ENCODE results near the gene OCIAD2. TPM values are rescaled to one million over a fixed set of nuclear protein-coding genes. Genes with fewer than 3 reads are reported as not detected.

OCIAD2 gene
- total RNA-seq, 1 experiment from 2014 or later = 82.7 TPM

DNA sequence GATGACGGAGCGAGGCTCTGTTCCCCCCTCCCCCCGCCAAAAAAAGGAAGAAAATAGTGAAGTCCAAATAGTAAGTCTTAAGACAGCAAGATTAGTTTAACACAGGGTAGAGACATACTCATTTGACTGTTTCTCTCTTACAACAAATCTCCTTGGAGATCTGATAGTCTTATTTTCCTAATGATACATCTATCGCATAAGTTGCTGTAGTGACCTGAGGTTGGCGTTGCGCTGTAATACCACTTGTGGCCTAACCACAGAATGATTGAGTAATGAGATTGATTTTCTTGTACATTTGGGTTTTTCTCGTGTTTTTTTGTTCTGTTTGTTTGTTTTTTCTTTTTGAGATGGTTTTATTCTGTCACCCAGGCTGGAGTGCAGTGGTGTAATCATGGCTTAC, 48.4 kb downstream of the OCIAD2 start:
- peaks cover 47% of the 10 kb centered on the region for H3K36me3 Mint-ChIP-seq
- POLR2A ChIA-PET = no interaction called here
- no peak for DNase-seq (ENCODE audit: low spot score)

GRCh38 chr4:48854982-48855381, 51.6 kb downstream of the OCIAD2 start:
- peaks cover 56% of the 10 kb centered on the region for H3K36me3 Mint-ChIP-seq
- DNase-seq (ENCODE audit: low spot score) = no peak
- no peaks in the 10 kb centered on the region for H3K4me1 Mint-ChIP-seq
- TF ChIP-seq ZNF121 (CRISPR knock-in tag; IDR thresholded peaks at IDR 0.05) (no peak), MYBL2 (CRISPR knock-in tag; IDR thresholded peaks at IDR 0.05) (no peak), ESRRA (CRISPR knock-in tag; IDR thresholded peaks at IDR 0.05; ENCODE audit: borderline replicate concordance) (no peak), RORB (CRISPR knock-in tag; IDR thresholded peaks at IDR 0.05) (no peak), NFE2L1 (CRISPR knock-in tag; IDR thresholded peaks at IDR 0.05) (no peak), ZNF396 (CRISPR knock-in tag; IDR thresholded peaks at IDR 0.05; ENCODE audit: borderline replicate concordance) (no peak), E2F5 (CRISPR knock-in tag; IDR thresholded peaks at IDR 0.05) (no peak), TP53 (CRISPR knock-in tag; IDR thresholded peaks at IDR 0.05) (no peak), NFYB (CRISPR knock-in tag; conservative IDR thresholded peaks at IDR 0.05; ENCODE audit: low read depth) (no peak), GRHL2 (CRISPR knock-in tag; IDR thresholded peaks at IDR 0.05; ENCODE audit: insufficient replicate concordance, severe bottlenecking) (no peak), ZSCAN18 (CRISPR knock-in tag; IDR thresholded peaks at IDR 0.05) (no peak)
- TF ChIP-seq, protein P1, sequence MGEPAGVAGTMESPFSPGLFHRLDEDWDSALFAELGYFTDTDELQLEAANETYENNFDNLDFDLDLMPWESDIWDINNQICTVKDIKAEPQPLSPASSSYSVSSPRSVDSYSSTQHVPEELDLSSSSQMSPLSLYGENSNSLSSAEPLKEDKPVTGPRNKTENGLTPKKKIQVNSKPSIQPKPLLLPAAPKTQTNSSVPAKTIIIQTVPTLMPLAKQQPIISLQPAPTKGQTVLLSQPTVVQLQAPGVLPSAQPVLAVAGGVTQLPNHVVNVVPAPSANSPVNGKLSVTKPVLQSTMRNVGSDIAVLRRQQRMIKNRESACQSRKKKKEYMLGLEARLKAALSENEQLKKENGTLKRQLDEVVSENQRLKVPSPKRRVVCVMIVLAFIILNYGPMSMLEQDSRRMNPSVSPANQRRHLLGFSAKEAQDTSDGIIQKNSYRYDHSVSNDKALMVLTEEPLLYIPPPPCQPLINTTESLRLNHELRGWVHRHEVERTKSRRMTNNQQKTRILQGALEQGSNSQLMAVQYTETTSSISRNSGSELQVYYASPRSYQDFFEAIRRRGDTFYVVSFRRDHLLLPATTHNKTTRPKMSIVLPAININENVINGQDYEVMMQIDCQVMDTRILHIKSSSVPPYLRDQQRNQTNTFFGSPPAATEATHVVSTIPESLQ (CRISPR knock-in tag; IDR thresholded peaks at IDR 0.05) = no peak
- TF ChIP-seq, protein P2, sequence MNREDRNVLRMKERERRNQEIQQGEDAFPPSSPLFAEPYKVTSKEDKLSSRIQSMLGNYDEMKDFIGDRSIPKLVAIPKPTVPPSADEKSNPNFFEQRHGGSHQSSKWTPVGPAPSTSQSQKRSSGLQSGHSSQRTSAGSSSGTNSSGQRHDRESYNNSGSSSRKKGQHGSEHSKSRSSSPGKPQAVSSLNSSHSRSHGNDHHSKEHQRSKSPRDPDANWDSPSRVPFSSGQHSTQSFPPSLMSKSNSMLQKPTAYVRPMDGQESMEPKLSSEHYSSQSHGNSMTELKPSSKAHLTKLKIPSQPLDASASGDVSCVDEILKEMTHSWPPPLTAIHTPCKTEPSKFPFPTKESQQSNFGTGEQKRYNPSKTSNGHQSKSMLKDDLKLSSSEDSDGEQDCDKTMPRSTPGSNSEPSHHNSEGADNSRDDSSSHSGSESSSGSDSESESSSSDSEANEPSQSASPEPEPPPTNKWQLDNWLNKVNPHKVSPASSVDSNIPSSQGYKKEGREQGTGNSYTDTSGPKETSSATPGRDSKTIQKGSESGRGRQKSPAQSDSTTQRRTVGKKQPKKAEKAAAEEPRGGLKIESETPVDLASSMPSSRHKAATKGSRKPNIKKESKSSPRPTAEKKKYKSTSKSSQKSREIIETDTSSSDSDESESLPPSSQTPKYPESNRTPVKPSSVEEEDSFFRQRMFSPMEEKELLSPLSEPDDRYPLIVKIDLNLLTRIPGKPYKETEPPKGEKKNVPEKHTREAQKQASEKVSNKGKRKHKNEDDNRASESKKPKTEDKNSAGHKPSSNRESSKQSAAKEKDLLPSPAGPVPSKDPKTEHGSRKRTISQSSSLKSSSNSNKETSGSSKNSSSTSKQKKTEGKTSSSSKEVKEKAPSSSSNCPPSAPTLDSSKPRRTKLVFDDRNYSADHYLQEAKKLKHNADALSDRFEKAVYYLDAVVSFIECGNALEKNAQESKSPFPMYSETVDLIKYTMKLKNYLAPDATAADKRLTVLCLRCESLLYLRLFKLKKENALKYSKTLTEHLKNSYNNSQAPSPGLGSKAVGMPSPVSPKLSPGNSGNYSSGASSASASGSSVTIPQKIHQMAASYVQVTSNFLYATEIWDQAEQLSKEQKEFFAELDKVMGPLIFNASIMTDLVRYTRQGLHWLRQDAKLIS (CRISPR knock-in tag; IDR thresholded peaks at IDR 0.05; ENCODE audit: borderline replicate concordance) = no peak
- TF ChIP-seq, protein P3, sequence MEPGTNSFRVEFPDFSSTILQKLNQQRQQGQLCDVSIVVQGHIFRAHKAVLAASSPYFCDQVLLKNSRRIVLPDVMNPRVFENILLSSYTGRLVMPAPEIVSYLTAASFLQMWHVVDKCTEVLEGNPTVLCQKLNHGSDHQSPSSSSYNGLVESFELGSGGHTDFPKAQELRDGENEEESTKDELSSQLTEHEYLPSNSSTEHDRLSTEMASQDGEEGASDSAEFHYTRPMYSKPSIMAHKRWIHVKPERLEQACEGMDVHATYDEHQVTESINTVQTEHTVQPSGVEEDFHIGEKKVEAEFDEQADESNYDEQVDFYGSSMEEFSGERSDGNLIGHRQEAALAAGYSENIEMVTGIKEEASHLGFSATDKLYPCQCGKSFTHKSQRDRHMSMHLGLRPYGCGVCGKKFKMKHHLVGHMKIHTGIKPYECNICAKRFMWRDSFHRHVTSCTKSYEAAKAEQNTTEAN (CRISPR knock-in tag; IDR thresholded peaks at IDR 0.05) = no peak
- H3K27me3 Mint-ChIP-seq (ENCODE audit: low read depth) = no peaks in the 10 kb centered on the region
- no peaks in the 10 kb centered on the region for H3K9me3 Mint-ChIP-seq
- ChIA-PET POLR2A (no interaction called here), CTCF (no interaction called here)
- no peak overlapping the region for H3K27ac Mint-ChIP-seq
- no peak overlapping the region for H3K4me3 Mint-ChIP-seq
- no peak for ATAC-seq

More for the DNA sequence above, 48.4 kb downstream of the OCIAD2 start:
- Mint-ChIP-seq H3K4me3 (no peak overlapping the region), H3K27me3 (ENCODE audit: low read depth) (no peaks in the 10 kb centered on the region), H3K27ac (0 out of 2 replicates have a peak overlapping the region, but pooled peaks have one; percentile 29), H3K4me1 (no peaks in the 10 kb centered on the region), H3K9me3 (no peaks in the 10 kb centered on the region)
- TF ChIP-seq ZNF138 (CRISPR knock-in tag; conservative IDR thresholded peaks at IDR 0.05) (no peak), USF2 (CRISPR knock-in tag; IDR thresholded peaks at IDR 0.05) (no peak)
- TF ChIP-seq, protein P1 (CRISPR knock-in tag; IDR thresholded peaks at IDR 0.05) = no peak
- no peak for ATAC-seq
- CTCF ChIA-PET = no interaction called here
